Measurements from ENCODE around the gene ENTREP3.
A peak's percentile ranks its signal among the peaks of the same experiment; 100 is the strongest.
"Not testable (repeated sequence)": the region's sequence is repeated elsewhere in the genome, so short reads cannot be mapped to it uniquely, and the experiment has no call there.

The ENTREP3 gene

GRCh38 chr1:155247667-155248553, 7.4 kb downstream of the ENTREP3 start:
- TF ChIP-seq CTCF (IDR thresholded peaks at IDR 0.05; ENCODE audit: low read depth, low read length), result no peak
- Histone ChIP-seq H3K36me3 (no peaks in the 10 kb centered on the region; the same call in none of the 2 replicates), H3K27me3 (no peaks in the 10 kb centered on the region), H3K9me3 (no peaks in the 10 kb centered on the region), H3K4me3 (ENCODE audit: low read depth, low read length) (peak overlapping the region; percentile 33), H3K4me1 (peaks cover 14% of the 10 kb centered on the region)
- DNase-seq, result peak; percentile 59

GRCh38 chr1:155246796-155247195, 8.5 kb downstream of the ENTREP3 start:
- not testable (repeated sequence) for H3K9me3 ChIP-seq; H3K36me3 ChIP-seq; H3K4me3 ChIP-seq (ENCODE audit: low read depth, low read length); H3K27me3 ChIP-seq; DNase-seq
- H3K4me1 ChIP-seq, result peaks cover 14% of the 10 kb centered on the region

GRCh38 chr1:155245163-155245524, 10.1 kb downstream of the ENTREP3 start:
- Histone ChIP-seq H3K9me3 (no peaks in the 10 kb centered on the region), H3K4me1 (peaks cover 11% of the 10 kb centered on the region), H3K36me3 (no peaks in the 10 kb centered on the region; the same call in 1 of the 2 replicates), H3K4me3 (ENCODE audit: low read depth, low read length) (peak overlapping the region; percentile 50), H3K27me3 (no peaks in the 10 kb centered on the region)
- no peak for TF ChIP-seq CTCF (IDR thresholded peaks at IDR 0.05; ENCODE audit: low read depth, low read length)
- DNase-seq, result no peak

GRCh38 chr1:155244368-155245162, 10.7 kb downstream of the ENTREP3 start:
- Histone ChIP-seq H3K36me3 (no peaks in the 10 kb centered on the region; the same call in 1 of the 2 replicates), H3K4me3 (ENCODE audit: low read depth, low read length) (peak overlapping the region; percentile 84), H3K9me3 (no peaks in the 10 kb centered on the region), H3K4me1 (peaks cover 11% of the 10 kb centered on the region), H3K27me3 (no peaks in the 10 kb centered on the region)
- peak; percentile 99 for DNase-seq
- peak; percentile 38; the same call in 1 of the 2 replicates for TF ChIP-seq CTCF (IDR thresholded peaks at IDR 0.05; ENCODE audit: low read depth, low read length)

GRCh38 chr1:155242805-155243358, 12.4 kb downstream of the ENTREP3 start:
- no peak for TF ChIP-seq CTCF (IDR thresholded peaks at IDR 0.05; ENCODE audit: low read depth, low read length)
- H3K36me3 ChIP-seq, result no peaks in the 10 kb centered on the region; the same call in 1 of the 2 replicates
- H3K9me3 ChIP-seq, result no peaks in the 10 kb centered on the region
- H3K27me3 ChIP-seq, result no peaks in the 10 kb centered on the region
- no peak for DNase-seq
- H3K4me3 ChIP-seq (ENCODE audit: low read depth, low read length), result peak overlapping the region; percentile 84
- H3K4me1 ChIP-seq, result peaks cover 4% of the 10 kb centered on the region

- Histone ChIP-seq H3K27me3 (no peaks in the 10 kb centered on the region), H3K36me3 (peaks cover 5% of the 10 kb centered on the region), H3K4me1 (peaks cover 3% of the 10 kb centered on the region), H3K4me3 (ENCODE audit: low read depth, low read length) (no peak overlapping the region), H3K9me3 (no peaks in the 10 kb centered on the region)
- TF ChIP-seq CTCF (IDR thresholded peaks at IDR 0.05; ENCODE audit: low read depth, low read length), result no peak
- DNase-seq, result no peak
Measured at GRCh38 chr1:155241841-155242264, 13.4 kb downstream of the ENTREP3 start.
